ENCODE measurements around the gene ECM2. TPM values are rescaled to one million over a fixed set of nuclear protein-coding genes. Genes with fewer than 3 reads are reported as not detected.

ECM2 gene
- total RNA-seq, 4 donors from 2014 or later: 4.9 to 15.2 (median 12.6) TPM

DNA sequence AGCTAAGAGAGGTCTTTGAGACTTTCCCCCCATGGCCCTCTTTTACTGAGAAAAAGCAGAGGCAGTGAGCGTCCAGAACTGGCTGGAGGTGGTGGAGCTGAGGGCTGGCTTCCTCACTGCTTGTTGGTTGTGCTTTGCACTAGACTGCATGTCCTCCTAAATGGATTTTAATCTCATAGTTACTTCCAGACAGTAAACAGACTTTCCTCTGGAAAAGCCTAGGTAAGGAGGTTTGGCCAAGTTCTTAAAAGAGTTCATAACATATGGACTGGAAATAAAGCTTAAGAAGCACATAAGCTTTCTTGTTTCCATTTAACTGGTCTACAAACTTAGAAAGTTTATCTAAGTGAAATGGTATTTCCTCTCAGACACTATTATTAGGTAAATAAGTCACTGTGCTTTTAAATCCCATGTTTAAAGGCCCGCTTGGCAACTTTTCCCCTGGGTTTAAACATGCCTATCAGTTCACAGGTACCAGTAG, 55.5 kb downstream of the ECM2 start:
- no peak overlapping the region for H3K4me3 ChIP-seq (replicated peaks in 1 of 3)
- no peaks in the 10 kb centered on the region for H3K4me1 ChIP-seq
- H3K36me3 ChIP-seq: no peaks in the 10 kb centered on the region
- no peaks in the 10 kb centered on the region for H3K9me3 ChIP-seq
- peak overlapping the region in 2 of 3 donors; percentile 31 to 46 for H3K27ac ChIP-seq
- TF ChIP-seq POLR2A (IDR thresholded peaks at IDR 0.05): no peak
- TF ChIP-seq, protein P1, sequence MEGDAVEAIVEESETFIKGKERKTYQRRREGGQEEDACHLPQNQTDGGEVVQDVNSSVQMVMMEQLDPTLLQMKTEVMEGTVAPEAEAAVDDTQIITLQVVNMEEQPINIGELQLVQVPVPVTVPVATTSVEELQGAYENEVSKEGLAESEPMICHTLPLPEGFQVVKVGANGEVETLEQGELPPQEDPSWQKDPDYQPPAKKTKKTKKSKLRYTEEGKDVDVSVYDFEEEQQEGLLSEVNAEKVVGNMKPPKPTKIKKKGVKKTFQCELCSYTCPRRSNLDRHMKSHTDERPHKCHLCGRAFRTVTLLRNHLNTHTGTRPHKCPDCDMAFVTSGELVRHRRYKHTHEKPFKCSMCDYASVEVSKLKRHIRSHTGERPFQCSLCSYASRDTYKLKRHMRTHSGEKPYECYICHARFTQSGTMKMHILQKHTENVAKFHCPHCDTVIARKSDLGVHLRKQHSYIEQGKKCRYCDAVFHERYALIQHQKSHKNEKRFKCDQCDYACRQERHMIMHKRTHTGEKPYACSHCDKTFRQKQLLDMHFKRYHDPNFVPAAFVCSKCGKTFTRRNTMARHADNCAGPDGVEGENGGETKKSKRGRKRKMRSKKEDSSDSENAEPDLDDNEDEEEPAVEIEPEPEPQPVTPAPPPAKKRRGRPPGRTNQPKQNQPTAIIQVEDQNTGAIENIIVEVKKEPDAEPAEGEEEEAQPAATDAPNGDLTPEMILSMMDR (IDR thresholded peaks at IDR 0.05): no peak
- WGBS, 2 donors: 73 to 78% methylated on average over 2 of the region's 2 CpGs
- no peaks in the 10 kb centered on the region for H3K27me3 ChIP-seq
- intact Hi-C loops (cut with DNase I): no loop called here
- no peak for DNase-seq

DNA sequence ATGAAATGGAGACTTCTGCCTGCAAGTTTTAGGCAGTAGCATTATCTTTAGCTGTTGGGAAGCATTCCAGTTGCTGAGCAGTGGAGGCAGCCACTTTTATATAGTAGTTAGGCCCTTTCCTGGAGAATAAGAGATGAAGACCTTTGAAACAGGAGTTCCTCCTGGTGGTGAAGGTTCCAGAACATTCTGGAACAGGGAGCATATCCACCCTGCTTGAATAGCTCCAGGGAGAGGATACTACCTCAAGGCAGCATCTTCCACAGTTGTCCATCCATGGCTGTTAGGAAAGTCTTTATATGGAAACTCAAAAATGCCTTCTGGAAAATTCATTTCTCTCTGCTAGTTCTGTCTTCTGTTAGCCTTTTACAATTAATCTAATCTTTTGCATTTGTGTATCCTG, 56.4 kb downstream of the ECM2 start:
- Histone ChIP-seq H3K4me3 (replicated peaks in 1 of 3) (no peak overlapping the region), H3K27ac (no peak overlapping the region), H3K27me3 (no peaks in the 10 kb centered on the region), H3K4me1 (no peaks in the 10 kb centered on the region), H3K9me3 (no peaks in the 10 kb centered on the region), H3K36me3 (no peaks in the 10 kb centered on the region)
- no peak for TF ChIP-seq POLR2A (IDR thresholded peaks at IDR 0.05)
- TF ChIP-seq, protein P1 (IDR thresholded peaks at IDR 0.05): no peak
- no peak for DNase-seq
- intact Hi-C loops (cut with DNase I): no loop called here

DNA sequence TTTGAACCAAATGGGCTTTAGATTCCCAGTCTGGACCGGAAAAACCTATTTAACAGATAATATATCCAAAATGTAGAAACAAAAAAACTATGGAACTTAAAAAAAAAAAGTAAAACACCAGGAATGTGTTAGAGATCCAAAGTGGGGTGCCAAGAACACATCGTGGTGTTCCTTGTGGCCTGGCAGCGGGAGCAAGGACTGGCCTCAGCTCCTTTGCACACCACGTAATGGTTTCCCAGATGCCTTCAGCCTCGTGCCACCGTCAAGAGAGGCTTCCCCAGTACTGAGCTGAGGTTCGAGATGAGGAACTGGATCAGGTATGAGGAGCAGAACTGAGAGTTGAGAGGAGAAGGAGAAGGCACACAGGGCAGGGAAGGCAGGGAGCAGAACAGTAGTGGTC, 57.0 kb downstream of the ECM2 start:
- Histone ChIP-seq H3K27me3 (no peaks in the 10 kb centered on the region), H3K27ac (no peak overlapping the region), H3K4me3 (replicated peaks in 1 of 3) (no peak overlapping the region), H3K36me3 (no peaks in the 10 kb centered on the region), H3K4me1 (no peaks in the 10 kb centered on the region), H3K9me3 (no peaks in the 10 kb centered on the region)
- TF ChIP-seq POLR2A (IDR thresholded peaks at IDR 0.05): no peak
- TF ChIP-seq, protein P1 (IDR thresholded peaks at IDR 0.05): no peak
- DNase-seq: no peak
- WGBS, 2 donors: 84% methylated on average over 7 of the region's 7 CpGs
- intact Hi-C loops (cut with DNase I): no loop called here

DNA sequence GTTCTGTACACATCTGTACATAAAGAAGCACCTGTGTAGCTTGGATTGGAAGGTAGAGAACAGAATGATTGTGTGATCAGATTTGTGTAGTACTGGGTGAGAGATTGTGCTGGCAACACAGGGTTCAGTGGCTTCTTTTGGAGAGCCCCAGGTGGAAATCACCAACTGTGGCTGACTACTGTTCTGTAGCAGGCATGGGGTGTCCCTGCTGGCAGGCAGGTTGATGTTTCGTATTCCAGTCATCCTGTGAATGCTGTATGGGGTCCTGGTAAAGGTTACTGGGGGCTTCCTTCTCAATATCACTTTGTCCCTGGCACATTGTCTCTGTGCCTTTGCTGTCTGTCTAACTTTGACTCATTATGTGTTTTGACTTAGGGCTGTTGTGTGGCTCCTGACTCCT, 58.8 kb downstream of the ECM2 start:
- Histone ChIP-seq H3K4me3 (replicated peaks in 1 of 3) (no peak overlapping the region), H3K4me1 (no peaks in the 10 kb centered on the region), H3K9me3 (no peaks in the 10 kb centered on the region), H3K36me3 (no peaks in the 10 kb centered on the region), H3K27me3 (no peaks in the 10 kb centered on the region), H3K27ac (no peak overlapping the region)
- 100% methylated on average over 1 of the region's 1 CpG for WGBS, 2 donors
- TF ChIP-seq POLR2A (IDR thresholded peaks at IDR 0.05): no peak
- no peak for DNase-seq
- intact Hi-C loops (cut with DNase I): no loop called here

DNA sequence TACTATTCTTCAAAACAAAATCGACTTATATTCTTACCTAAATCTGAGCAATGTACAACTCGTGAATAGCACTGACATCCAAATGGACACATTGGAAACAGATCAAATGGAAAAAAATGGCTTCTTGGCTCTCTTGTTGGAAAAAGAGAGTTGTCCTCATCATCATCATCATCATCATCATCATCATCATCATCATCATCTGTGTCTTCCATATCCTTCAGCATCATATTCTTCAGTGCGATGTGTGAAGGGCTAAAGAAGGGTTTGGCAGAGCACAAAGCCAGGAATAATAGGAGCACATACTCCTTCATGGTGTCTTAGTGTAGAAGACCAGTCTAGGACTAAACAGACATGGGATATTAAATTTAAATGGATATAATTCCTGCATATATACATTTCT, 61.2 kb downstream of the ECM2 start:
- Histone ChIP-seq H3K27ac (no peak overlapping the region), H3K4me1 (no peaks in the 10 kb centered on the region), H3K36me3 (no peaks in the 10 kb centered on the region), H3K4me3 (replicated peaks in 1 of 3) (no peak overlapping the region), H3K9me3 (no peaks in the 10 kb centered on the region), H3K27me3 (no peaks in the 10 kb centered on the region)
- WGBS, 2 donors: 91 to 97% methylated on average over 3 of the region's 3 CpGs
- intact Hi-C loops (cut with DNase I): no loop called here
- no peak for DNase-seq
- TF ChIP-seq, protein P1 (IDR thresholded peaks at IDR 0.05): no peak
- no peak for TF ChIP-seq POLR2A (IDR thresholded peaks at IDR 0.05)

DNA sequence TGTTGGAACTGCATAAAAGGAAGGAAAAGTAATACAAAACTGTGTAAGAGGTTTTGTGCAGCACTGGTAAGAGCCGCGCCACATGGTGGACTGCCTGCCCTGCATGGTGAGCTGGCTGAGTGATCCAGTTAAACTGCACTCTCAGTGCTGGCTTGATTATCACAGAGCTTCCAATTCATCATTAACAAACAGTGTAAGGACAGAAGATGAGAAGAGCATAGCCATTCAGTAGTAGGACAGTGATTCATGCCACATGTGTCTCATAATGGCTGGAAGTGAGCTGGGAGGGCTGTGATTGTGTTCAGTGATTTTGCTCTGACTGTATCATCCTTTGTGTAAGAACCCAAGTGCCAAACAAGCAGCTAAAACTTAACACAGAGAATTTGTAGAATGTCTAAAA, 67.6 kb downstream of the ECM2 start:
- no peak for DNase-seq
- WGBS, 2 donors: 90 to 92% methylated on average over 2 of the region's 2 CpGs
- Histone ChIP-seq H3K9me3 (no peaks in the 10 kb centered on the region), H3K27me3 (no peaks in the 10 kb centered on the region), H3K27ac (no peak overlapping the region), H3K36me3 (no peaks in the 10 kb centered on the region), H3K4me3 (replicated peaks in 1 of 3) (no peak overlapping the region), H3K4me1 (no peaks in the 10 kb centered on the region)
- intact Hi-C loops (cut with DNase I): no loop called here
- TF ChIP-seq, protein P1 (IDR thresholded peaks at IDR 0.05): no peak

Data from thyroid gland (tissue), 4 donors.